ENCODE measurements around the gene MAMLD1. TPM values are rescaled to one million over a fixed set of nuclear protein-coding genes. Genes with fewer than 3 reads are reported as not detected.

The MAMLD1 gene
- total and polyA plus RNA-seq, 2 donors (not counting 3 experiments of a cell fraction or from before 2014, with no cell fraction given) = 2.5 to 5.6 TPM

DNA sequence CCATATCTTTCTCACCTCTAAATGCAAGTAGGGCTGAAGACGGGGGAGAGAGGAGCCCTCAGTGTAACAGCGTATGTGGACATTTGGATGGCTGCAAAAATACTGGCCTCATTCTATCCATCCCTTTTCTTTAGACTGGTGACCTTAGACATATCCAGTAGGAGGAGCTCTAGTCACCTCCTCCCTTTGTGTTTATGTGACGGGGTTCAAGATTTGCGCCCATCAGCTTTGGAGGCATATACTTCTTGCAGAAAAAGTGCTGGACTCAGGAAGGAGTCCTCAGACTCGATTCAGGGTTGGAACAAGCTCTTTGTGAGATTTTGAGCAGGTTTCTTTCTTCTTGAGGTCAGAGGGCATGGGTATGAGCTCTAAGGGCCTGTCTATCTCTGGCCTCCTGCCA lies 86.2 kb downstream of the MAMLD1 start:
- H2AFZ ChIP-seq (ENCODE audit: low read depth, low read length) = no peak overlapping the region
- H3K36me3 ChIP-seq (ENCODE audit: control insufficient read depth in 2 of 2, extremely low read depth in 1 of 2, insufficient read depth in 2 of 2, low read length in 2 of 2) = no peaks in the 10 kb centered on the region
- no peak overlapping the region for H3K4me3 ChIP-seq (replicated peaks in 1 of 3; ENCODE audit: insufficient read depth in 1 of 3, low read depth in 1 of 3, low read length in 3 of 3)
- H3K27me3 ChIP-seq (ENCODE audit: control insufficient read depth in 2 of 2, insufficient read depth in 2 of 2, low read length in 2 of 2) = no peaks in the 10 kb centered on the region
- TF ChIP-seq, protein P1, sequence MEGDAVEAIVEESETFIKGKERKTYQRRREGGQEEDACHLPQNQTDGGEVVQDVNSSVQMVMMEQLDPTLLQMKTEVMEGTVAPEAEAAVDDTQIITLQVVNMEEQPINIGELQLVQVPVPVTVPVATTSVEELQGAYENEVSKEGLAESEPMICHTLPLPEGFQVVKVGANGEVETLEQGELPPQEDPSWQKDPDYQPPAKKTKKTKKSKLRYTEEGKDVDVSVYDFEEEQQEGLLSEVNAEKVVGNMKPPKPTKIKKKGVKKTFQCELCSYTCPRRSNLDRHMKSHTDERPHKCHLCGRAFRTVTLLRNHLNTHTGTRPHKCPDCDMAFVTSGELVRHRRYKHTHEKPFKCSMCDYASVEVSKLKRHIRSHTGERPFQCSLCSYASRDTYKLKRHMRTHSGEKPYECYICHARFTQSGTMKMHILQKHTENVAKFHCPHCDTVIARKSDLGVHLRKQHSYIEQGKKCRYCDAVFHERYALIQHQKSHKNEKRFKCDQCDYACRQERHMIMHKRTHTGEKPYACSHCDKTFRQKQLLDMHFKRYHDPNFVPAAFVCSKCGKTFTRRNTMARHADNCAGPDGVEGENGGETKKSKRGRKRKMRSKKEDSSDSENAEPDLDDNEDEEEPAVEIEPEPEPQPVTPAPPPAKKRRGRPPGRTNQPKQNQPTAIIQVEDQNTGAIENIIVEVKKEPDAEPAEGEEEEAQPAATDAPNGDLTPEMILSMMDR (IDR thresholded peaks at IDR 0.05; ENCODE audit: extremely low read depth in 1 of 2, insufficient read depth in 1 of 2, low read depth in 1 of 2, low read length in 2 of 2) = no peak
- TF ChIP-seq JUN (IDR thresholded peaks at IDR 0.05; ENCODE audit: borderline replicate concordance, insufficient read depth, insufficient read length, low read depth) (no peak), EZH2 (IDR thresholded peaks at IDR 0.05; ENCODE audit: borderline replicate concordance, low read depth, low read length, severe bottlenecking) (no peak), MYC (IDR thresholded peaks at IDR 0.05; ENCODE audit: low read depth, low read length) (no peak), POLR2AphosphoS5 (IDR thresholded peaks at IDR 0.05; ENCODE audit: insufficient read depth, low read depth, low read length) (no peak), FOS (IDR thresholded peaks at IDR 0.05; ENCODE audit: borderline replicate concordance, insufficient read depth, low read length) (no peak), GATA2 (IDR thresholded peaks at IDR 0.05; ENCODE audit: insufficient read depth, insufficient read length, low read depth, low read length) (no peak), POLR2A (IDR thresholded peaks at IDR 0.05; ENCODE audit: low read depth, low read length) (no peak)
- TF ChIP-seq, protein P2, sequence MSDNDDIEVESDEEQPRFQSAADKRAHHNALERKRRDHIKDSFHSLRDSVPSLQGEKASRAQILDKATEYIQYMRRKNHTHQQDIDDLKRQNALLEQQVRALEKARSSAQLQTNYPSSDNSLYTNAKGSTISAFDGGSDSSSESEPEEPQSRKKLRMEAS (IDR thresholded peaks at IDR 0.05; ENCODE audit: insufficient read depth, insufficient read length) = no peak
- no peaks in the 10 kb centered on the region for H3K9me1 ChIP-seq (replicated peaks; ENCODE audit: control insufficient read depth, extremely low read depth, insufficient read depth, low read length)
- no peak overlapping the region for H3K4me2 ChIP-seq (ENCODE audit: insufficient read depth, low read length)
- ChIA-PET CTCF (interaction anchor here (0.8 kb wide), 1 partner anchor 85 kb away, joined by 3 read pairs; no protein-coding TSS in a partner anchor), POLR2A (no interaction called here)
- BruUV-seq (replicated peaks) = no TSS peak
- no peaks in the 10 kb centered on the region for H4K20me1 ChIP-seq (replicated peaks; ENCODE audit: control insufficient read depth, extremely low read depth, insufficient read depth, low read length)
- H3K4me1 ChIP-seq (ENCODE audit: control insufficient read depth, extremely low read depth, insufficient read depth, low read length) = peaks cover 13% of the 10 kb centered on the region
- dilution Hi-C loops (cut with MboI; ENCODE audit: extremely low pct_ligation_motif_present, low sequenced_read_pairs) (no loop called here), intact Hi-C loops (cut with micrococcal nuclease) (loop anchor here (2.0 to 5.0 kb wide), 6 partner anchors 38 to 265 kb away; no protein-coding TSS in a partner anchor)
- H3K79me2 ChIP-seq (ENCODE audit: control insufficient read depth, insufficient read depth, low read length) = no peaks in the 10 kb centered on the region
- no peak overlapping the region for H3K27ac ChIP-seq (ENCODE audit: insufficient read depth, low read depth, low read length)
- DNase-seq (ENCODE audit: low read depth, low spot score) = no peak
- H3K9ac ChIP-seq (replicated peaks; ENCODE audit: extremely low read depth, insufficient read depth, low read length) = no peak overlapping the region
- FAIRE-seq = no peak
- no peaks in the 10 kb centered on the region for H3K9me3 ChIP-seq (replicated peaks; ENCODE audit: control insufficient read depth, insufficient read depth, low read length)

Data from endothelial cell of umbilical vein (primary cell).